Left kidney (tissue), 8 donors: ENCODE results near the gene SLC6A1. TPM values are rescaled to one million over a fixed set of nuclear protein-coding genes. Genes with fewer than 3 reads are reported as not detected.

ENCODE experiments used
- DNase-seq: peaks from one replicate; pipeline ENCODE4 v3.0.0-alpha.2; 2013
- long read RNA-seq, 8 donors: transcript quantifications; one replicate each; lab custom pipeline, GENCODE V29; 2026
- polyA plus RNA-seq: library from polyadenylated mRNA; unstranded; fragments of 120-200 nt; gene quantifications from one replicate; pipeline ENCODE4 v1.2.1, GENCODE V29; 2013; ENCODE audit not compliant: insufficient read length

The SLC6A1 gene
- 1.7 TPM for polyA plus RNA-seq
- long read RNA-seq, donor 1 = 0 reads
- long read RNA-seq, donor 2, full-length matches to known transcripts = 1 of 1 reads
- long read RNA-seq, donor 2, partial matches to known transcripts = 0 of 1 reads
- long read RNA-seq, donor 2, other reads (novel, unspliced or antisense) = 0 of 1 reads
- long read RNA-seq, donor 3 = 0 reads
- long read RNA-seq, donor 4 = 0 reads
- long read RNA-seq, donor 5 = 0 reads
- long read RNA-seq, donor 6 = 0 reads
- long read RNA-seq, donor 7 = 0 reads
- long read RNA-seq, donor 8 = 0 reads

DNA sequence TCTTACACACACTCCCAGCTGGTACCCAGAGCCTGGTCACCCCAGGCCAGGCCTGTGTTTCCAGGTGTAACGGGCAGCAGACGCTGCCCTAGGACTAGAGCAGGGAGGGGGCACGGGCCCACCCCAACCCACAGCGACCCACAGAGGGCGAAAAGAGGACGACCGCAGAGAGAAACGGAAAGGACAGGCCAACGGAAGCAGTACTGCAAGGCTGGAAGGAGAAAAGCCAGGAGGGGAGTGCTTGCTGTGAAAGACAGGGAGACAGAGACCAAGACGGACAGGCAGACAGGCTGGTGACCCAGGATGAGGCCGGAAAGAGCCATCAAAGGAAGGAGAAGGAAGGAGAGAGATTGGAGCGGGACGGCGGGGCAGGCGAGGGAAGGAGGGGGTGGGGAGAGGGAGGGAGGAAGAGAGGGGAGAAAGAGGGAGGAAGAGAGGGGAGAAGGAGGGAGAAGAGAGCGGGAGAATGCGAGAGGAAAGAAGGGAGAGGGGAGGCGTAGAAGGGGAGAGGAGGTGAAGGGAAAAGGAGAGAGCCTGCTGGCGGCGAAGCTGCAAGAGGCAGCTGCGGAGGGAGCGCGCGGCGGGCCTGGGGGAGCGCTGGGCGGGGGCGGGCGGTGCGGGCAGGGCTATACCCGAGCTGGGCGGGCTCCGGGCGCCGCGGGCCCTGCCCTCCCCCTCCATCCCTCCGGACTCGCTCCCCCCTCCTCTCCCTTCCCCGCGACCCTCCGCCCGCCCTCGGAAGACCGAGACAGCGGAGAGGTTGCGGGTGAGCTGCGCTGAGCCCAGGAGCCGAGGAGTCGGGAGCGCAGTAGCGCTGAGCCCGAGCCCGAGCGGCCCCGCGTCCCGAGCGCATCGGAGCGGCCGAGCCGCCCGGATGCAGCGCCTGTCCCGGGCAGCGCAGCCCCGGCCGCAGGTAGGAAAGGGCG lies at the start of gene SLC6A1:
SLC6A1 (plus strand) TSS at position 732 of the 926 bp plus-strand sequence. CDS start 24,464 bp downstream, outside the sequence.
- no peak for DNase-seq

DNA sequence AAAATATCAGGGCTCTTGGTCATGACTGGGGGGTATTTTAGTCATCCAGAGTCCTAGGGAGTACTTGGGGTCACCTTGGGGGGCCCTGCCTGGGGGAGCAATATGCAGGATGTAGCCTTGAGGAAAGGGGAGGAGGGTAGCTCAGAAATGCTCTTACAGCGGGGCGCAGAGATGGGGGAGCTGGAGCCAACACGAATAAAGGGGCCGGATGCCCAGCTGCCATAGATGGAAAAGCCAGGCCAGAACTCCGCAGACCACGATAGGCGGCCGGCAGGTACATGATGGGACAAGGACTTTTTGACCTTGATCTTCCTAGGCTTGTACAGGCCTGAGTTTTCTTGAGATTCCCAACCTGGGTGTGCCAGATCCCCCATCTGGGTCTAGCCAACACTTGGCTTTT lies 47.7 kb upstream of the SLC6A1 start:
- no peak for DNase-seq

- DNase-seq = peak; percentile 49
These were observed 46.8 kb upstream of the SLC6A1 start for GRCh38 chr3:10945683-10946287.

DNA sequence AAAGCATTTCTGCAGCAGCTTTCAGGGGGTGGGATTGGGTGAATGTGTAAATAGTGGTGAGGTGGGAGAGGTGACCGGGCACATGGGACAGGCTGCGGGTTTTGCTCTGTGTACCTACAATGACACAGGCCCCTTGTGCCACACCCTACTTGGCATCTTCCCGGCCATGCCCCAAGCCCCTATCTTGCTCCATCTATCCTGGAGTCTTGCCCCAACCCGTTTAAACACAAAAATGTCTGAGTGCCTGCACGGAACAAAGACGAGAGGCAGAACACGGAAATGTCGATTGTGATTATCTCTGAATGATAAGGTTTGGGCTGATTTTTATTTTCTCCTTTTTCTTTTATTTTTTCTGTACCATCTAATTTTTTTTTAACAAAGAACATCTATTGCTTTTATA lies 46.0 kb upstream of the SLC6A1 start:
- DNase-seq = no peak

- DNase-seq = no peak
These were observed 44.2 kb upstream of the SLC6A1 start for GRCh38 chr3:10948326-10948725.

- DNase-seq = no peak
These were observed 43.4 kb upstream of the SLC6A1 start for GRCh38 chr3:10949197-10949596.

DNA sequence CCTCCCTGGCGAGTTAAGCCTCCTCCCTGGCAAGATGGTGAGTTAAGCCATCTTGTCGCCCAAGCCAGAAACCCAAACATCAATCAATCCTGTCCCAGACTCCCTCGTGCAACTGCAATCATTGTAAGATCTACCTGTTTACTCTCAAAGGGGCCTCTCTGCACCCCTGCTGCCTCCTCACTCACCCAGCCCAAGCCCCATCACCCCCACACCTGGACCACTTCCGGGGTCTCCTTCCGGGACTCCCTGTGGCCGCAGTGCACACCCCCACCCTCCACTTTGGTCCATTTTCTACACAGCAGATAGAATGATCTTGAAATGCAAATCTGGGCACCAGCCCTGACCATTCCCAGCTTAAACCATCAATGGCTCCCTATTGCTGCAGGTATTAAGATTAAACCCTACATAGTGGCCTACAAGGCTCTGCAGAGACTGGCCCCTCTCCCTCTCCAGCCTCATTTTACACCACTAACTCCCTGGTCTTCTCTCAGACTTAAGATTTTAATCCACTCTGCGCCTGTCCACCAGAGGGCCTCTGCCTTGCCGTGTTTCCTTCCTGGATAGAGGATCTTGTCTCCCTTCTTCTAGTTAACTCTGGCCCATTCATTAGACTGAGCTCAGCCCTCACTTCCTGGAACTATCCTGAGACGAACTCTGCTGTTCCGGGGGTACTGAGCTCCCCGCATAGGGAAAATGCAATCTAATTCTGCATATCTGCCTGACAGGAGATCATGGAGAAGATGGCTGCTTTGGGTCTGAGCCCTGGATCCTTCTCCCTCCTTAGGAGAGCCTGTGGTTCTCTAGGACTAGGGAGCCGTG lies 41.9 kb upstream of the SLC6A1 start:
- peak; percentile 6 for DNase-seq

DNA sequence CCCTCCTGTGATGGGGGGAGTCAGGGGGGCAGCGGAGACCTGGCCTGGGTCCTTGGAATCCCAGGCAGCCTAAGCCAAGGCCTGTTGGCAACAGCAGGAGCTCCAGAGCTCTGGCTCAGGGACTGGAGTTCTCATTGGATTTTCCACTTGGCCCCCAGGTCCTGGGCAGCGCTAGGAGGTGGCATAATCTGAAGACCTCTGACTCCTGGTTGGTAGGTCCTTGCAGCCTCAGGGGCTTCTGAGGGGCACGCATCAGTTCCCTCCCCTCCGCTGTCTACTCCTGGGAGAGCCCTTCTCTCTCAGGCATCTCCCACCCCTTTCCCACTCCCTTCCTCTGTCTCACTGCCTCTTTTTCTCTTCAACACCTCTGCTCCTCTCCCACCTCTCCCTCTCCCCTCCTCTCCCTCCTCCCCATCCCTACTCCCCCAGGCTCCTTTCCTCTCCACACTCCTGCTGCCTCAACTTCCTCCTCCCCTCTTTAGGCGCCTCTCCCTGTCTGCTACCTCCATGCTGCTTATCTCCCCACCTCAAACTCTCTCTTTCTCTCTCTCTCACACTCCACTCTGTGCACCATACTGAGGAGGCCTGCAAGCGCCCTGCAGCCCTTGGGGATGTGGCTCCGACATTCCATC lies 41.1 kb upstream of the SLC6A1 start:
- no peak for DNase-seq

DNA sequence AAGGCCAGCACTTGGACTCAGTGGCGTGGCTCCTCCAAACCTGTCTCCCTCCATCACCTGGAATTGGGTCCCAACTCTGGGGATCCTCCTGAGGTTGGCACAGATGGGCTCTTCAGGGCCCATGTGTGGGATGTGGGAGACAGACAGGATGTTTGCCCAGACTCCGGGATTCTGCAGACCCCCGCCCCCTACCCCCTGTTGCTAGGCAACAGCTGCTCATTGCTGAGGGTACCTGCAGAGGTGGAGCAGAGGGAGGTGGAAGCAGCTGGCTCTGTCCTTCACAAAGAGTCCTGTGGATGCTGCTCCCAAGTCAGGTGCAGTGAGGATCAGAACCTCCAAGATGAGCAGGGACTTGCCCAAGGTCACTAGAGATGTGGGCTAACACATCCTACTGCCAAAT lies 40.0 kb upstream of the SLC6A1 start:
- DNase-seq = no peak

- DNase-seq = no peak
These were observed 37.8 kb upstream of the SLC6A1 start for GRCh38 chr3:10954740-10955139.

DNA sequence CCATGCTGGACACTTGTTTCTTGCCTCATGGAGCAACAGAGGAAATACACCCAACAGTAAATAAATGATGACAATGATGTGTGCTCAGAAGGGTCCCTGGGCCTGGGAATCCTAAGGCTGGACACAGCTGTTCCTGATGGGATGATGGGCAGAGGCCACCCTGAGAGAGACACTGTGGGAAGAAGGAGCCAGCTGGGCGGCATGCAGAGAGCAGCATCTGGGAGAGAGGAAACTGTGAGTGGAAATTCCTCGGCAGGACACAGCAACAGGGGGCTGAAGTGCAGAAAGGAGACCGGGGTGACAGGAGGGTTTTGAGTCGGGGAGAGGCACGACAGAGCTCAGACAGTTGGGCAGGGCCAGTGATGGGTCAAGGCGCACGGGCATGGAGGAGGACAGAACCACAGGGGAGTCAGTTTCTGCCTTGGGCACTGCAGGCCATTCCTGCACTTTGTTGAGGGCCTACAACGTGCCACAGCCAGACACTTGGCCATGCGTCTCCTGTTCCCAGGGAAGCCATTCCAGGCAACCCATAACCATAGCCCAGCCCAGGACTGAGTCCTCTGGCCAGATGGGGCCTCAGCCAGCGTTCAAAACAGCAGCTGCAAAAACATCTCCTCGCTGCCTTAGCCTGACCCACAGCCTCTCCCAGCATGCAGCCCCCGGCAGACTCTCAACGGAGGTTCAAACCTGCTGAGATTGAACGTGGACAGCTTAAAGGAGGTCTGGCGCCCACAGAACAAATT lies 36.7 kb upstream of the SLC6A1 start:
- DNase-seq = peak; percentile 13

- DNase-seq = no peak
These were observed 36.0 kb upstream of the SLC6A1 start for GRCh38 chr3:10956531-10956930.

DNA sequence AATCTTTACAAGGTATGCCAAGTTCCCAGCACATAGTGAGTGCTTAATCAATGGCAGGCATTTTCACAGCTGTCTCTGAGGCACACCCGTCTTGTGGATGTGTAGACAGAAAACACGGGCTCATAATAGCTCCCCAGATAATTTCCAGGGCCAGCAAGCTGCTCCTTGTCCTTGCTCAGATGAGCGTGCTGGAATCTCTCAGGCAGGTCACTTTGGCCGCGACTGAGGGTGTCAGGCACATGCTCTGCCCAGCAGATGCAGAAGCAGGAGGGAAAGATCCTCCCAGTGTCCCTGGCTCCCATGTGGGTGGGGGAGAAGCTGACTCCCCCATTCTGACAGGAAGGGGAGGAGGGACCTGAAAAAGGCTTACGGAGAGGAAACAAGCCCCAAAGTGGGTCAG lies 35.6 kb upstream of the SLC6A1 start:
- DNase-seq = no peak

DNA sequence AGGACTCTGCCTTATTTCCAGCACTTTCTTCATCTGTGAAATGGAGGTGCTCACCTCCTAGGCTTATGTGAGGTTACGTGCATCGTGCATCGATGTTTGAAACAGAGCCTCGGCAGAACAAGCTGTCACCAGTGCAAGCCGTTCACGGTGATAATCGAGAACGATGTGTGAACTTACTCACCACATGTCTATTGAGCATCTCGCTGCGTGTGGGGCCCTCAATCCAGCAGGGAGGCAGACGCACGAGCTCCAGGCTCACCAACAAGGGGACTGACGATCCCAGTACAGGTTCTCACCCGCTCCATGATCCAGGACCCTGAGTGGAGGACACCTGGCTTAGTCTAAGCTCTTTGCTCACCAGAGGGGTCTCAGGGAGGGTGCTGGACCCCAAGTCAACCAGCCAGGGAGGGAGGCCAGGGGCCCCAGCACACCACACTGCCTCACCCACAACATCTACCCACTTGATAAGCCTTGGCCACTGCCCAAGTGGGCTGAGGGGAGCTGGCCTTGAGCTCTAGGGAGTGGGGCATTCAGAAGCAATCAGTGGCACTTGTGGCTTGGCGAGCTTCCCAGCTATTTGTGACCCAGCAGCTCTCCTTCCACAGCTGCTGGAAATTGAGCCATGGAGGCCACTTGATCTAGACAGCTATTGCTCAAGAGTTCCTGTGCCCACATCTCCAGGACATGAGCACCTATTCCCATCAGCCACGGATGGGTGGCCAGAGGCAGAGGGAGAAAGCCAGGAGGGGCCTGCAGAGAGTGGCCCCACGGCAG lies 34.4 kb upstream of the SLC6A1 start:
- no peak for DNase-seq

GRCh38 chr3:10960255-10960654 lies 32.3 kb upstream of the SLC6A1 start:
- no peak for DNase-seq

- no peak for DNase-seq
These were observed 30.6 kb upstream of the SLC6A1 start for GRCh38 chr3:10961921-10962320.

- no peak for DNase-seq
These were observed 30.0 kb upstream of the SLC6A1 start for GRCh38 chr3:10962481-10963036.

DNA sequence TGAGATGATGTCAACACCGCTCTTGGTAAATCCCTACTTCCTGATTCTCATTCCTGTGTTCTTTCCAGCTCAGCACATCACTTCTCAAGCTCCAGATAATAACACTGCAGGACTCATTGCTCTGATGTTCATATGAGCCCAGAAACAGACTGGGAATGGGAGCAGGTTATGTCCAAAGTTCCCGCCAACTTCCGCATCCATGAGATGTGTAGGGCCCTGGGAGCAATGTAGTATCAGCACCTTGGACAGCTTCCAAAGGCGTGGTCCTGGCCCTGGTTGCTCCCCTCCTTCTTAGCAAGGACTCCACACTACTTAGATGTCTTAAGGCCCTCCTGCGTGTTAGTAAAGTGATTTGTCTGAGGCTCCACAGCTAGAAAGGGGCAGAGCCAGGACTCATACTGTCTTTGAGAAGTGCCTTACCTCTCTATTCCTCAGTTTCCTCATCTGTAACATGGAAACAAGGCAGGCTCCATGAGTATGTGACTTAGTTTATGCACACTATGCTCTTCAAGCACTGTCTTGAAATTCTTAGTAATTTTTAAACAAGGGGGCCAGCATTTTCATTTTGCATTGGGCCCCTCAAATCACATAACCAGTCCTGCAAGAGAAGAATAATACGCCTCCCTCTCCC lies 27.9 kb upstream of the SLC6A1 start:
- peak; percentile 52 for DNase-seq

GRCh38 chr3:10968401-10968800 lies 24.1 kb upstream of the SLC6A1 start:
- DNase-seq = no peak
